HG03571 (cell line): Measurements from ENCODE around the gene KLF7.

Experiments used
- ATAC-seq: cut with Tn5 transposase; IDR thresholded peaks from one replicate; pipeline ENCODE4 v1.9.1; 2021; ENCODE audit not compliant: unreplicated experiment

The KLF7 gene

DNA sequence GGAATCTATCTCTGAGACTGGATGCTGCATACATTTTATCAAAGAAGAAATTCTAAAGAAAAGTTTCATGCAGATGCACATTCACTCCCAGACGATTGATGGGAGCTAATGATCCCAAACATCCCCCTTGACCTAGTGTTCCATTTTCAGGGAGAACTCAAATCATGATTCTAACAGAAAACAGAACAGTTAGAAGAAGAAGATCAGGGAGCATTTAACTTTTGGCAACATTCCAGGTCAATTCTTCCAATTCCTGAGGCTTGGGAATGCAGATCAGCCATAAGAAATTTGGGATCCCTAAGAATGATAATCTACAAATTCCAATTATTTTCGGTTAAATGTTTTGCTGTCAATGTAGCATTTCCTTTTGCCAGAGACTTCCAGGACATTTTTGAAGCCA lies 129.9 kb downstream of the KLF7 start:
- no peak for ATAC-seq

- no peak for ATAC-seq
Observed at GRCh38 chr2:207032490-207032889, 133.3 kb downstream of the KLF7 start.
